Upper lobe of right lung (tissue), 1 donor: ENCODE measurements around the gene PRR12. TPM values are rescaled to one million over a fixed set of nuclear protein-coding genes. Genes with fewer than 3 reads are reported as not detected.

Experiments
- ATAC-seq: fragments of 200-7000 bp; cut with Tn5 transposase; one replicate; pipeline ENCODE4 v1.9.1; 2020; ENCODE audit warnings: mild to moderate bottlenecking, moderate library complexity
- DNase-seq: peaks from one replicate; pipeline ENCODE4 v3.0.0-alpha.2; 2020
- H3K27ac ChIP-seq: fragments of 200-600 bp; one replicate; pipeline ENCODE4 v1.8.0; 2022
- H3K27me3 ChIP-seq: fragments of 200-600 bp; one replicate; pipeline ENCODE4 v1.8.0; 2022; ENCODE audit warnings: mild to moderate bottlenecking
- H3K36me3 ChIP-seq: fragments of 200-600 bp; one replicate; pipeline ENCODE4 v1.8.0; 2022
- H3K4me1 ChIP-seq: fragments of 200-600 bp; one replicate; pipeline ENCODE4 v1.8.0; 2022
- H3K4me3 ChIP-seq: fragments of 200-600 bp; one replicate; pipeline ENCODE4 v1.8.0; 2022; ENCODE audit warnings: mild to moderate bottlenecking
- H3K9me3 ChIP-seq: fragments of 200-600 bp; one replicate; pipeline ENCODE4 v1.8.0; 2022
- CTCF ChIP-seq: fragments of 200-600 bp; IDR thresholded peaks from one replicate; pipeline ENCODE4 v1.8.0; 2022; ENCODE audit warnings: antibody characterized with exemption
- intact Hi-C: fragments of 100-400 bp; cut with DNase I; formaldehyde crosslinking; loops from one replicate; pipeline ENCODE4 v1.11.0; 2022
- total RNA-seq: library from RNA; stranded (reverse); fragmentation: NEBNext Ultra II Directional; extraction: Animal tissue kit (Norgen Biotek cat#: 25700); gene quantifications from one replicate; pipeline ENCODE4 v1.2.1, GENCODE V29; 2021
- donor health status: DM: no; HTN: yes; CAD: no; lungs with severe emphysema.

Gene PRR12
- total RNA-seq, 1 donor from 2014 or later, result 30.9 TPM

GRCh38 chr19:49609499-49610092 lies 18.6 kb downstream of the PRR12 start:
- TF ChIP-seq CTCF, result no peak
- DNase-seq (no peak), ATAC-seq (no peak)
- no peaks in the 10 kb centered on the region for H3K27me3 ChIP-seq
- no peaks in the 10 kb centered on the region for H3K4me1 ChIP-seq
- H3K36me3 ChIP-seq, result peaks cover 60% of the 10 kb centered on the region
- no peak overlapping the region for H3K27ac ChIP-seq
- H3K9me3 ChIP-seq, result no peaks in the 10 kb centered on the region
- intact Hi-C loops, result no loop called here
- no peak overlapping the region for H3K4me3 ChIP-seq

GRCh38 chr19:49613374-49613773 lies 22.4 kb downstream of the PRR12 start:
- Histone ChIP-seq H3K36me3 (peaks cover 61% of the 10 kb centered on the region), H3K27ac (no peak overlapping the region), H3K27me3 (no peaks in the 10 kb centered on the region), H3K9me3 (no peaks in the 10 kb centered on the region), H3K4me3 (no peak overlapping the region), H3K4me1 (no peaks in the 10 kb centered on the region)
- TF ChIP-seq CTCF, result no peak
- ATAC-seq (no peak), DNase-seq (no peak)
- intact Hi-C loops, result no loop called here

- no peaks in the 10 kb centered on the region for H3K4me1 ChIP-seq
- H3K36me3 ChIP-seq, result peaks cover 60% of the 10 kb centered on the region
- no peak for ATAC-seq
- TF ChIP-seq CTCF, result no peak
- DNase-seq, result no peak
- H3K4me3 ChIP-seq, result no peak overlapping the region
- no peaks in the 10 kb centered on the region for H3K27me3 ChIP-seq
- intact Hi-C loops, result no loop called here
- no peak overlapping the region for H3K27ac ChIP-seq
- H3K9me3 ChIP-seq, result no peaks in the 10 kb centered on the region
These were observed 23.3 kb downstream of the PRR12 start for GRCh38 chr19:49614096-49614833.

- Histone ChIP-seq H3K4me1 (no peaks in the 10 kb centered on the region), H3K27me3 (no peaks in the 10 kb centered on the region), H3K27ac (no peak overlapping the region), H3K9me3 (no peaks in the 10 kb centered on the region), H3K36me3 (peaks cover 62% of the 10 kb centered on the region), H3K4me3 (no peak overlapping the region)
- intact Hi-C loops, result no loop called here
- ATAC-seq (no peak), DNase-seq (no peak)
- TF ChIP-seq CTCF, result no peak
These were observed 24.9 kb downstream of the PRR12 start for GRCh38 chr19:49615861-49616260.

- H3K36me3 ChIP-seq, result peaks cover 61% of the 10 kb centered on the region
- no peak overlapping the region for H3K4me3 ChIP-seq
- ATAC-seq (no peak), DNase-seq (no peak)
- intact Hi-C loops, result no loop called here
- no peaks in the 10 kb centered on the region for H3K4me1 ChIP-seq
- H3K27ac ChIP-seq, result no peak overlapping the region
- H3K27me3 ChIP-seq, result no peaks in the 10 kb centered on the region
- no peak for TF ChIP-seq CTCF
- H3K9me3 ChIP-seq, result no peaks in the 10 kb centered on the region
These were observed 25.6 kb downstream of the PRR12 start for GRCh38 chr19:49616532-49616931.
